Effector CD8-positive, alpha-beta T cell (primary cell): Measurements from ENCODE around the gene SRP68.
"Not testable (repeated sequence)": the region's sequence is repeated elsewhere in the genome, so short reads cannot be mapped to it uniquely, and the experiment has no call there.

ENCODE experiments used
- DNase-seq: peaks from one replicate; lab custom pipeline; 2025; lab: John Stamatoyannopoulos, UW

Gene SRP68

DNA sequence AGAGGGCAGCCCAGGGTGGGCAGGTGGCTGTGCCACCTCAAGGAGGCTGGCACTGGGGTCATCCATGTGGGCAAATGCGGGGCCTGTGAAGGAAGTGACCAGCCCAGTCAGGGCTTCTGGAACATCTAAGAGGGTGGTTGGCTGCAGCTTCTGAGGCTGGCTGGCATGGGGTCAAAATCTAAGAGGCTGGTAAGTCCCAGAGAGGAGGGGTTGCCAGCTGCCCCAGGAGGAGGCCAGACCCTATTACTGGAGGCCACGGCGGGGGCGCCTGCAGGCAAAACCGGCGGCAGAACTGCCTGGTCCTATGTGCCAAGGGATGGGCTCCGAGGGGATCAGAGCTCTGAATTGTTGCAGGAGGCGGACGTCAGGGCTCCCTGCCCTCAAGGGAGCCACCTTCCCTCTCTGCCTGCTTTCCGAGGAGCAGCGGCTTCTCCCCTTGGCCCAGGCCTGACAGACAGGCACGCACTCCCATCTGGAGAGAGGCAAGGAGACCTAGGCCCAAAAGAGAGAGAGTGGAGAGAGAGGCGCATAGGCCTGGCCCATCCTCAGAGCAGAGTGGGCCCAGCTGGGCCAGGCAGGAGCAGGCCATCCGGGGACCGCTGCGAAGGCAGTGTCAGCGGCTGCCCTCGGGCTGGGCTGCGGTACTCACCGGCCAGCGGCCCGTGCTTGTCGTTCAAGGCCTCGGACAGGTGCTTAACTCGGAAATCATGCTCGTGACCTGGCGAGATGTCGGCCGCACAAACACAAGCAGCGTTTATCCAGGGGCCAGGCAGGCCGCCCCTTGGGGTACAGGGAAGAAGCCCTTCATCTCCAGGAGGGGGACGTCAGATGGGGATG is 17.6 kb upstream of the SRP68 start:
- no peak for DNase-seq

DNA sequence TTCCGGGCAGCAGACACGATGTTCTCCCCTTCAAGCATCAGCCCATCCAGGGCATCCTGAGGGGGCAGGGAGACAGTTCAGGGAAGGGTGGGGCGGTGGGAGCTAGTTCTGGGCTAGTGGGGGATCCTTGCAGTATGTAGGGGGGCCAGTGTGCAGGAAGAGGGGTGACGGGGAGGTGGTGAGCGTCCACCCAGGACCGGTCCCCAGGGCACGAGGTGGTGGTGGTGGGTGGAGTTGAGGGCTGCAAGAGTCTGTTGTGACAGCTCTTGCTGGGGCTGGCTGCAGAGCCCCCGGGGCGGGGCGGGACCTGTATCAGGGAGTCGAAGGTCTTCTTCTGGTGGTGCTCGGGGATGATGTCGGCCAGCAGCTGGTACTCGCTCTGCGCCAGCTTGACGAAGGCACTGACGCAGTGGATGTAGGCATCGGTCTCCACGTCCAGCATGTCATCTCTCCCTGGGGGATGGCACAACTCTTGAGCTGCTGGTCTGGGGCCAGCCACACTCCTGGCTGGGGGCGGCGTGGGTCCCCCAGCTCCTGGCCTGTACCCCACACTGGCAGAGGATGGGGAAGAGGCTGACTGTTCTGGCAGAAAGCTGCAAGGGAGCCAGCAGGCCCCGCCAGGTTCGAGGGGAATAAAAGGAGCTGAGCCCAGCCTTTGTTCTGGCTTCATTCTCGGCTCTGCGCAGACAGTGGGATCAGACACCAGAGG is 16.7 kb upstream of the SRP68 start:
- DNase-seq = no peak

DNA sequence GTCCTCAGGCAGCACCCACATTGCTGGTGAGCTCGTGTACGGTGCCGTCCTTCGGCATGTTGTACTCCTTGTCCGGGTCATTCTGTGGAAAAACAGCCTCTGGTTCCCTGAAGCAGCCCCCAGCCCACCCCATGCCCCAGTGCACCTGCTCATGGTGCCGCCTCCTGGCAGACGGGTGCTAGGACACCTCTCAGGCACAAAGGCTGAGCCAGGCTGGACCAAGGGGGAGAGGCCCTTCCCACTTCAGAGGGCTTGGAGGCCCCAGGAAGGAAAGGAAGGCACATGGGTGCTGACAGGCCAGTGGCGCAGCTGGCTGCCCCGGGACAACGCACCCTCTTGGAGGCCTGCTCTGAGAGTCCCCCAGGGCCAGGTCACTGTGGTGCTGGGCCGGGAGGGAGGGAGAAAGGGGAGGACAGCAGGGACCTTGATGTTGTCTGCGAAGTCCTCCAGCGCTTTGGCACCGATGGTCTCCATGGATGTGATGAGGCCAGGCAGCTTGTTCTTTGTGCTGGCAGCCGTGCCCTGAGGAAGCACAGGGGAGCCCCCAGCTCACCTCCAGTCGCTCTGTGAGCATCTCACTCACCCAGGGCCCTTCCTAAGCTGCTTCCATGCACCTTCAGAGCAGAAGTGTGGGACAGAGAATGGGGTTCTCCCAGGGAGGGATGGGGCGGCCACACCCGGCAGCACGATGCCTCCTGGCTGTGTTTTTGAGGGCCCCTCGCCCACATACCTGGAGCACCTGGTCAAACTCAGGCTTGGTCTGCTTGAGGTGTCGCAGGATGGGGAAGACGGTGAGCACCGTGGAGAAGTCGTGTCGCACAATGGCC is 15.9 kb upstream of the SRP68 start:
- DNase-seq = no peak

DNA sequence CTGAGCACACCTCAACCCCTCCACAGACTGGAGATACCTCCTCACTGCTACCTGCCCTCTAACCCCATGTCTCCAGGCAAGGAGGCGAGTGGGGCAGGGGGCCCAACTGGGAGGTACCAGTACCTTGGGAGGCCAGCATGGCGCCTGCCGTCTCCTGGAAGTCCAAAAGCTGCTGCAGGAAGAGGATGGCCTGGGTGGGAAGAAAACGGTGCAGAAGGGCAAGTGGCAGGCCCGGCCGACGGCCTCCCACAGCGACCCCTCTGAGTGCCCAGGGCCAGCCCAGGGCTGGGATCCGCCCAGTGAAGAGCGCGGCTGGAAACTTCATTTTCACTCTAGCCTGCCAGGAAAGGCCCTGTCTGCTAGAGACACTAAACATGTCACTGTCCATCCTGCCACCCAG is 15.2 kb upstream of the SRP68 start:
- DNase-seq = no peak

DNA sequence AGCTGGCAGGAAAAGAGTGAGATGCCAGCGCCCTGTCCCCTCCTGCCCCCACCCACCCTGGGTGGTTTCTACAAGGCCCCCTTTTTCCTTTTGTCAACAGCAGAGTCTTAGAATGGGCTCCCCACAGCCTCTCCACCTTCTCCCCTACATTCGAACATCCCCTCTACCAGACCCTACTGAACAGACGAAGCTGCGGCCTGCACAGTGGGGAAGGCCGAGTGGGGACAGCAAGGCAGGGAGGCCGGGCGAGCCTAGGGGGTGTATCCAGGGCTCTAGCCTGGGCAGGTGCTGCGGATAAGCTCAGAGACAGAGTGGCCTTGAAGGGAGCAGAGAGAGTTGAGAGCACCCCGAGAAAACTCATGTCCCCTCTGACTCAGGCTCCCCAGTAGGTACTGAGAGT is 14.1 kb upstream of the SRP68 start:
- DNase-seq = no peak

DNA sequence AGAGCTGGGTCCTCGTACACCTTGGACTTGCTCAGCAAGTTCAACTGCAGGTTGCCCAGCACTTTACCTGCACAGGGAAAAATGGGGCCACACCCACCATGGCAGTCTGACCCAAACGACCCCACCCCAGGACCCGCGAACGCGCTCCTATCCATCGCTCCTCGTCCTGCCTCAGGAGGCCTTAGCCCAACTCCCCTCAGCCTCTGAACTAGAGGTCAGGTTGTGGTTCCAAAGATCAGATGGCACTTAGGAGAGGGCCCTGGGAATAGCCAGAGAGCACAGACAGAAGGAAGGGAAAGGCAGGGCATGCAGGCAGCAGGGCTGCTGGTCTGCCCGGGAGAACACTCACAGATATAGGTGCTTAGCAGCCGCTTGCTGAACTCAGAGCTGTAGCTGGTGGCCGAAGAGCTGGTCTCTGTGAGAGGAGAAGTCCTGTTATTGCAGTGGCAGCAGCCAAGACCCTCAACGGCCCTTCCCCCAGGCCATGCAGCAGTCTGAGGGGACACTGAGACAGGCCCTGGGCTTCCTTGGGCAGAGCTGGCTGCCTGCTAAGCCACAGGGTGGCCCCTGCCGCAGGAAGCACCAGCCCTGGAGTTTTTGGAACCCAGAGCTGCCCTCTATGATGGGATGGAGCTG is 13.5 kb upstream of the SRP68 start:
- no peak for DNase-seq

DNA sequence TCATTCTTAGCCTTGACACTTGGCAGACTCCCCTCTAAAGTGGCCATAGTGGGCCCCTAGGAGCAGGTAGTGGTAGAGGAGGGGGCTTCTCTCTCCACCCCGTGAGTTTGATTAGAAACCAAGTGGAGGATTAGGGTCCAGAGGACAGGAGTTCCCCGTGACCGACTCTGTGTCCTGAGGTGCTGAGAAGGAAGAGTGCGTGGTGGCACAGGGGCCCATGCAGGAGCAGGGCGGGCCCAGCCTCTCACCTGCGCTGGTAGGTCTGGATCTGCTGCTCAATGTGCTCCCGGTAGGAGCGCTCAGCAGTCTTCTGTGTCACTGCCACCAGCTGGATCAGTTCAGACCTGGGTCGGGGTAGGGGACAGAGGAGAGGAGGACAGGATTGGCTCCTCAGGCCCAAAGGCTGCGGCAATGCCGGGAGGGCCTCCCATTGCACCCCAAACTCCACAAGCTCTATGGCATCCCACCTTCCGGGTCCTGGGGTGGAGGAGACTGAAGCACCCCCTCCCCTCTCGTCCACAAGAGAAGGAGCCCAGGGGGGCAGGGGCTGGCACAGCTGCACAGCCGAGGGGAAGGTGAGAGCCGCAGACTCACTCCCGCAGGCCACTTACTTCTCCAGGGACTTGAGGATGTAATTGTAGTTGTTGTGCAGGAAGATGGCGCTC is 12.9 kb upstream of the SRP68 start:
- DNase-seq = no peak

DNA sequence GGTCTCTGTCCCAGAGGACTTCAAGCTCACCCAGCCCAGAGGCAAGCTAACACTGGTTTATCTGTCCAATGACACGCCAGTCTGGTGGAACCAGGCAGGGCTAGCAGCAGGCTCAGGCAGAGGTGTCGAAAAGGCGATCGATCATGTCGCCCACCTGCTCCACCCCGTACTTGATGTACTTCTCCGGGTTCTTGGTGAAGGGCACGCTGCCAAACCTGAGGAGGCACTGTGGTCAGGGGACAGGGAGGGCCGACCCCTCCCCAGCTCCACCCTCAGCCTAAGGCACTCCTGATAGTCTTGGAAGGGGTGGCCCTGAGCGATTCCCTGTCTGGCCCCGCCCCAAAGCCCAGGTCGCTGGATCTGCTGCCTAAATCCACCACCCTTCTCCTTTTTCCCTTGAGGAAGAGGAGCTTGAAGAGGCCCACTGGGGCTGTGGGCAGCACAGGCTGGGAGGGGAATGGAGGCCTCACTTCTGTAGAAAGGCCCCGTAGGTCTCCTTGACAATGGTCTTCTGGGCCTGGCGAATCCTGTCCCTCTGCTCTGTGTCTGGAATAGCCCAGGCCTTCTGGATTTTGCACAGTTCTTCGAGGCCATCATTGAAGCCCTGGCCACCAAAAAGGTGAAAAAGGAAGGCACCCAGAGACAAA is 11.3 kb upstream of the SRP68 start:
- no peak for DNase-seq

DNA sequence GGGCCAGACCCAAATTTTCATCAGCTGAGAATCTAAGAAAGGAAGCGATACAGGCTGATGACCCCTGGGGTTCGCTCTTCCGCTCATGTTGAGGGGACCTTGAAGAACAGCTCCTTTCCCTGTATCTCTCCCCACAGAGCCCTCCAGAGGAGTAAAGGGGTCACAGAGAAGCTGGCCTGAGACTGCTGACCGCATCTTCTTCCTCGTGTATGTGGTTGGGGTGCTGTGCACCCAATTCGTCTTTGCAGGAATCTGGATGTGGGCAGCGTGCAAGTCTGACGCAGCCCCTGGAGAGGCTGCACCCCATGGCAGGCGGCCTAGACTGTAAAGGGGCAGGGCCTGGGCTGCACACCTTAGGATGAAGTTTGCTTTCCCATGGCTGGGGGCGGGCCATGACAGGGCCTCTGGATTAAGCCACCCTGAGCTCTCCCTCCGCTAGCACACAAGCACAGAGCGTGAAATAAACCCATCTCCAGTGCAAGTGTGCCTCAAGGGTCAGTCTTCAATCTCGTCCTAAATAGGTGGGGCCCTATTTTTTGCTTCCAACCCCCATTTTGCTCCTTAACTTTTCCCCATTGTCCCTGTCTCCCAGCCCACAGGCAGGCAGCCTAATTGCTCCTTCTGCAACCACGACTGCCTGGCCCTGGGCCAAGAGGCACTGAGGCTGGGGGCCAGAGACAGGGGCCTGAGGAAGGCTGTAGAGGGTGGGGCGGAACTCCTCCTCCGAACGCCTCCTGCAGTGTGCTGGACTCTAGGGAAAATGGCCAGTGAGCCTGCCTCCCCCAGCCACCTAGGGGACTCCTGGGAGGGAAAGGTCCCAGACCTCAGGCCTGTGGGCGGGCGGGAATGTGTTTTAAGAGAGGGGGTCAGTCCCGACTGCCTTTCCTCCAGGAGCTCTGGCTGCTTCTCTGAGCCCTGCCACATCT is 10.3 kb upstream of the SRP68 start:
- no peak for DNase-seq

DNA sequence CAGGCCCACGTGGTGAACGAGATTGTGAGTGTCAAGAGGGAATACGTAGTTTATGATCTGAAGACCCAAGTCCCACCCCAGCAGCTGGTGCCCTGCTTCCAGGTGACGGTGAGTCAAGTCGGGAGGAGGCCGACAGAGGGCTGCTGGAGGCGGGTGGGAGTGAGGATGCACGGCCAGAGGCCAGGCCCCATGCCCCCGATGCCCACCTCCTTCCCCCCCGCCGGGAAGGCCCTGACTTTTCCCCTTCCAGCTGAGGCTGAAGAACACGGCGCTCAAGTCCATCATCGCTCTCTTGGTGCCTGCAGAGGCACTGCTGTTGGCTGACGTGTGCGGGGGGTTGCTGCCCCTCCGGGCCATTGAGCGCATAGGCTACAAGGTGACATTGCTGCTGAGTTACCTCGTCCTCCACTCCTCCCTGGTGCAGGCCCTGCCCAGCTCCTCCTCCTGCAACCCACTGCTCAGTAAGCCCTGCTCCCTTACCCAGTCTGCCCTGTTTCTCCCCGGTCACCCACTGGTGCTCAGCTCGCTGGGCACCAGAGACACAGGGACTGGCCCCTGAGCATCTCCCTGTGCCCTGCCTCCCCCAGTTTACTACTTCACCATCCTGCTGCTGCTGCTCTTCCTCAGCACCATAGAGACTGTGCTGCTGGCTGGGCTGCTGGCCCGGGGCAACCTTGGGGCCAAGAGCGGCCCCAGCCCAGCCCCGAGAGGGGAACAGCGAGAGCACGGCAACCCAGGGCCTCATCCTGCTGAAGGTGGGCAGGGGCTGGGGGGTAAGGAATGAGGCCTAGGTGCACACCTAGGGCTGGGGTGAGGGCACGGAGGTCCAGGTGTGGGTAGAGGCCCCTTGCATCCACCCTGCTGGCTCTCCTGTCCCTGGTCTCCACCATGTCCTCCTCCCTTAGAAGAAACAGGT is 9.2 kb upstream of the SRP68 start:
- DNase-seq = no peak

DNA sequence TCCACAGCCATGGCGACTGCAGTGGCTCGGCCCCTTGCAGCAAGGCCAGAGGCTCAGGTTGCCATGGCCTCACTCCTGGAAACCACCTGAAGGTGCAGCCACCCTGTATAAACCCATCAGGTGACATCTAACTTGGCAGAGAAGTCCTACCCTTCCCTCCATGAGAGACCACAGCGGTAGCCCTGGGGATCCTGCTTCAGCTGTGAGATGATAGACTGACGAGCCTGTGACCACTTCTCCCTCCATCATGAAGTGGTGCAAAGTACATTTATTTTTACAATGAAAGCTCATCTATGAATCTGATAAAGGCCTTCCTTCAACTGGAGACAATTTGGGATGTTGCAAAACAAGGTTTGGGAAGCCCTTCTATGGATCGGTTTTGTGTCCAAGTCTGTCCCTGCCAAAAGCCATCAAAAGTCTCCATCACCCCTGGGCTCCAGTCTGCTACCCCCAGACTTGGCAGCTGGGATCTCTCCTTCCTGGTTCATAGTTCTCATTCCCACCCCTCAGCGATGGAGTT is 8.5 kb upstream of the SRP68 start:
- DNase-seq = no peak

DNA sequence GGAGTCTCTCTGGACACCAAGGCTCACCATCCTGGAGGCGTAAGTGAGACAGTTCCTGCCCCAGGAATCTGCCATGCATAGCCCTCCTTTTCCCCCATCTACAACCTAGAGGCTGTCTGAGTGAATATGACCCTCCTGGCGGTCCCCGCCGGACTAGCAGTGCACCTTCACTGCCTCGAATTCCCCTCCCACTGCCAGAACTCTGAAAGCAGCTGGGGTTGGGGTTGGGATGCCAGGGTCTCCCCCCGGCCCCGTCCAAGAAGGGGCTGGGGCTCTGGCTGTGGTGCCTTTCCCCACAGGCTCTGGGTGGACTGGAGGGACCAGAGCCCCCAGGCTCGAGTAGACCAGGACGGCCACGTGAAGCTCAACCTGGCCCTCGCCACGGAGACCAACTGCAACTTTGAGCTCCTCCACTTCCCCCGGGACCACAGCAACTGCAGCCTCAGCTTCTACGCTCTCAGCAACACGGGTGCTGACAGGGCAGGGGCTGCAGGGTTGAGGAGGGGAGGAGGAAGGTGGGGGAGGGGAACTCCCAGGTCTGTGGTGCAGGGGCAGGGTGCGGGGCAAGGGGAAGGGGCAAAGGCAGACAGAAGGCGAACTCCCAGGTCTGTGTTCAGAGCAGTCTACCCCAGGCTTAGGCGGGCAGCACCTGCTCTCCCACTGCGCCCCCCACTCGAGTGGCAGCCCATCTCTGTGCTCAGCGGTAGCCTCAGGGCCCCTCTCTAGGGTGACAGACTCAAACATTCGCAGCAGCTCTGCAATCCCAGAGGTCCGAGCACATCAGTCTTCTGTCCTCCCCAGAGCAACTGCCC is 7.8 kb upstream of the SRP68 start:
- DNase-seq = no peak

DNA sequence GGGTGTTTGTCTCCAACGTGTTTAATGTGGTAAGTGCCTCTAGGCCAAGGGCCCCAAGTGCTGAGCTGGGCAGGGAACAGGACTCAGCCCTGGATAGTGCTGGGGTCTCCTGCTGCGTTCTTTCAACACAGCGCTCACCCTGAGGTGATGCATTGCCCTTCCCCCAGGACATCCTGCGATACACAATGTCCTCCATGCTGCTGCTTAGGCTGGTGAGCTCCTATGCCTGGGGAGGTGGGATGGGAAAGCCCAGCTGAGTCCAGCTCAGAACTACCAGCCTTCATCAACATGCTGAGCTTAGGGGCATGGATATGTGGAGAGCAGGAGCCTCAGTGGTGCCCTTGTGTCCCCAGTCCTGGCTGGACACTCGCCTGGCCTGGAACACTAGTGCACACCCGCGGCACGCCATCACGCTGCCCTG is 7.2 kb upstream of the SRP68 start:
- DNase-seq = no peak

DNA sequence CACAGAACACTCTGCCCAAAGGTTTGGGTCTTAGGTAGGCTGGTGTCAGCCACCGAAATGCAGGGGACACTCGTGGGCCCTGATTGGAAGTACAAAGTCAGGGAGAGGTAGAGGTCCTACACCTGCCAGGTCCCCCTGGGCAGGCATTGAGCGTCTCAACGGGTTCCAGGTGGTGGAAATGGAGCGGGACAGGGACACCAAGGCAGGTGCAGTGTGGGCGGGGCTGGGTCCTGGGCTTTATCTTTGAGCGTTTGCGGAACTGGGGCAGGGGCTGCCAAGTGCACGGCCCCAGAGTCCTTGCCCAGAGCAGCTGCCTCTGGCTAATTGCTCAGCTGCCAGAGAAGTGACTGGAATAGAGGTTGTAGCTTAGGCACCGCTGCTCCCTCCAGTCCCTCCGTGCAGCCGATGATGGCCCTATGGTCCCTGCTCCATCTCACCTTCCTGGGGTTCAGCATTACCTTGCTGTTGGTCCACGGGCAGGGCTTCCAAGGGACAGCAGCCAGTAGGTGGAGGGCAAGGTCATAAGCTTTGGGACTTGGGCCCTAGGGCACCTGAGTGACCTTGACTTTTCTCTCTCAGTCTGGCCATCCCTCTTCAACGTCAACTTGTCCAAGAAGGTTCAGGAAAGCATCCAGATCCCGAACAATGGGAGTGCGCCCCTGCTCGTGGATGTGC is 6.7 kb upstream of the SRP68 start, which contains the start of gene ZACN:
Gene ZACN (plus strand): TSS at position 323 of the 675 bp plus-strand sequence. CDS start 83 bp downstream, at position 406.
- no peak for DNase-seq

DNA sequence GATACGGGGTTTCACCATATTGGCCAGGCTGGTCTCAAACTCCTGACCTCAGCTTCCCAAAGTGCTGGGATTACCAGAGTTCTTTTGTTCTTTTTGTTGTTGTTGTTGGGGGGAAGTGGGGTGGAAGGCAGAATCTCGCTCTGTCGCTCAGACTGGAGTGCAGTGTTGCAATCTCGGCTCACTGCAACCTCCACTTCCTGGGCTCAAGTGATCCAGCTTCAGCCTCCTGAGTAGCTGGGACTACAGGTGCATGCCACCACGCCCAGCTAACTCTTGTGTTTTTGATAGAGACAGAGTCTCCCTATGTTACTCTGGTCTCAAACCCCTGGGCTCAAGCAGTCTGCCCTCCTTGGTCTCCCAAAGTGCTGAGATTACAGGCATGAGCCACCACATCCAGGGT is 6.1 kb upstream of the SRP68 start:
- not testable (repeated sequence) for DNase-seq

DNA sequence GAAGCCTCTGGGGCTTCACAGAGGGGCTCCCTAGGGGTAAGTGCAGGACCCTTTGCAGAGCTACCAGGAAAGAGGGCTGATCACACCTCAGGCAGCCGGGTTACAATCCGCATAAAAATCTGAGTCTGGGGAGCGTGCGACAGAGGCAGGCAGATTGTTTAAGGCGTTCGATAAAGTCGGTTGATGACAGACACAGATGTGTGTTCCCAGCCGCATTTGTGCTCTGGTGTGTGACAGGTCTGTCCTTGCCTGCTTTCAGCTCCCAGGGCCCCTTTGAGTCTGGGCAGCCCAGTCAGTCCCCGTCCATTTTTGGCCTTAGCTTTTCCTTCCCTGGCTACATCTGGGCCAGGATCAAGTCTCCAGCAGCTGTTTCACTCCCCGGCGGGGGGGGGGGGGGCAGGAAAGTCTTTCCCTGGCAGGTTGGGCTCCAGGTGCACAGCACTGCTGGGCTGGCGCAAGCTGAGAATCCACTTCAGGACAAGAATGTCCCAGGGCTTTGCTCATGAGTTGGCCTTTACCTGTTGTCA is 5.3 kb upstream of the SRP68 start:
- no peak for DNase-seq
